ENCODE data around the gene NUP50.

NUP50 gene

GRCh38 chr22:45208993-45209838 lies 45.5 kb downstream of the NUP50 start:
- no peak for DNase-seq (ENCODE audit: low read depth)

- no peak for DNase-seq (ENCODE audit: low read depth)
Measured at GRCh38 chr22:45210174-45210573, 46.4 kb downstream of the NUP50 start.

- no peak for DNase-seq (ENCODE audit: low read depth)
Measured at GRCh38 chr22:45210577-45210976, 46.9 kb downstream of the NUP50 start.

- DNase-seq (ENCODE audit: low read depth) = no peak
Measured at GRCh38 chr22:45210991-45211390, 47.3 kb downstream of the NUP50 start.

GRCh38 chr22:45211435-45211834 lies 47.7 kb downstream of the NUP50 start:
- DNase-seq (ENCODE audit: low read depth) = no peak

GRCh38 chr22:45211848-45212247 lies 48.1 kb downstream of the NUP50 start:
- DNase-seq (ENCODE audit: low read depth) = no peak

- DNase-seq (ENCODE audit: low read depth) = no peak
Measured at GRCh38 chr22:45212306-45212709, 48.6 kb downstream of the NUP50 start.

- DNase-seq (ENCODE audit: low read depth) = no peak
Measured at GRCh38 chr22:45212992-45213751, 49.4 kb downstream of the NUP50 start.

- no peak for DNase-seq (ENCODE audit: low read depth)
Measured at GRCh38 chr22:45216133-45217003, 52.6 kb downstream of the NUP50 start.

- DNase-seq (ENCODE audit: low read depth) = no peak
Measured at GRCh38 chr22:45217345-45217744, 53.6 kb downstream of the NUP50 start.

- DNase-seq (ENCODE audit: low read depth) = no peak
Measured at GRCh38 chr22:45217806-45218205, 54.1 kb downstream of the NUP50 start.

GRCh38 chr22:45218976-45219375 lies 55.3 kb downstream of the NUP50 start:
- no peak for DNase-seq (ENCODE audit: low read depth)

GRCh38 chr22:45221201-45221600 lies 57.5 kb downstream of the NUP50 start:
- DNase-seq (ENCODE audit: low read depth) = no peak

- no peak for DNase-seq (ENCODE audit: low read depth)
Measured at GRCh38 chr22:45223304-45224117, 59.8 kb downstream of the NUP50 start.

GRCh38 chr22:45224331-45224730 lies 60.6 kb downstream of the NUP50 start:
- no peak for DNase-seq (ENCODE audit: low read depth)

GRCh38 chr22:45224988-45225731 lies 61.4 kb downstream of the NUP50 start:
- DNase-seq (ENCODE audit: low read depth) = no peak

- DNase-seq (ENCODE audit: low read depth) = no peak
Measured at GRCh38 chr22:45225732-45226502, 62.2 kb downstream of the NUP50 start.

GRCh38 chr22:45226503-45227186 lies 62.9 kb downstream of the NUP50 start:
- no peak for DNase-seq (ENCODE audit: low read depth)

- no peak for DNase-seq (ENCODE audit: low read depth)
Measured at GRCh38 chr22:45227645-45228400, 64.1 kb downstream of the NUP50 start.

Data from stimulated activated CD8-positive, alpha-beta memory T cell treated with anti-CD3 and anti-CD28 coated beads, Interleukin-12 subunit alpha, Interleukin-12 subunit beta, amount 100 ng/mL, for 4 hours (primary cell).